Mesothelial cell of epicardium (in vitro differentiated cells): ENCODE results near the gene MAD1L1. TPM values are rescaled to one million over a fixed set of nuclear protein-coding genes. Genes with fewer than 3 reads are reported as not detected.
"Not testable (repeated sequence)": the region's sequence is repeated elsewhere in the genome, so short reads cannot be mapped to it uniquely, and the experiment has no call there.

Experiments used
- DNase-seq, 2 experiments: peaks; one replicate each; pipeline ENCODE4 v3.0.0; 2021; ENCODE audit warnings: low spot score in 2 of 2; ENCODE audit not compliant: unreplicated experiment in 2 of 2
- H3K27ac Mint-ChIP-seq: 2 replicates; pipeline ENCODE4 v1.8.0; 2021; ENCODE audit warnings: mixed read lengths
- H3K27me3 Mint-ChIP-seq: 2 replicates; pipeline ENCODE4 v1.8.0; 2021; ENCODE audit warnings: low read depth, mixed read lengths
- H3K36me3 Mint-ChIP-seq: 2 replicates; pipeline ENCODE4 v1.8.0; 2021; ENCODE audit warnings: mixed read lengths
- H3K4me1 Mint-ChIP-seq: 2 replicates; pipeline ENCODE4 v1.8.0; 2021; ENCODE audit warnings: mixed read lengths
- H3K4me3 Mint-ChIP-seq: 2 replicates; pipeline ENCODE4 v1.8.0; 2021; ENCODE audit warnings: mild to moderate bottlenecking, moderate library complexity, mixed read lengths
- H3K9me3 Mint-ChIP-seq: 2 replicates; pipeline ENCODE4 v1.8.0; 2021; ENCODE audit warnings: mixed read lengths
- CTCF ChIP-seq: fragments of 200-600 bp; sonication (generic); IDR thresholded peaks from one replicate; pipeline ENCODE4 v1.5.0; 2021; ENCODE audit warnings: antibody characterized with exemption; ENCODE audit not compliant: unreplicated experiment
- total RNA-seq: library from RNA; stranded (reverse); gene quantifications from 3 replicates; pipeline ENCODE4 v1.2.1, GENCODE V29; 2021

Gene MAD1L1
- total RNA-seq, 1 donor from 2014 or later = 45.0 TPM

GRCh38 chr7:1843271-1843861 lies 389.4 kb downstream of the MAD1L1 start:
- peak overlapping the region; percentile 36 for H3K27ac Mint-ChIP-seq
- peaks cover 2% of the 10 kb centered on the region for H3K36me3 Mint-ChIP-seq
- H3K4me3 Mint-ChIP-seq = no peak overlapping the region
- no peak for TF ChIP-seq CTCF
- peaks cover 6% of the 10 kb centered on the region for H3K4me1 Mint-ChIP-seq
- no peaks in the 10 kb centered on the region for H3K27me3 Mint-ChIP-seq
- DNase-seq = peak in 1 of 2 experiments; percentile 11
- no peaks in the 10 kb centered on the region for H3K9me3 Mint-ChIP-seq

- H3K36me3 Mint-ChIP-seq = peaks cover 2% of the 10 kb centered on the region
- no peak overlapping the region for H3K27ac Mint-ChIP-seq
- no peaks in the 10 kb centered on the region for H3K27me3 Mint-ChIP-seq
- H3K4me3 Mint-ChIP-seq = no peak overlapping the region
- H3K9me3 Mint-ChIP-seq = no peaks in the 10 kb centered on the region
- no peak for TF ChIP-seq CTCF
- peaks cover 6% of the 10 kb centered on the region for H3K4me1 Mint-ChIP-seq
- DNase-seq = peak in 1 of 2 experiments; percentile 19
Observed at GRCh38 chr7:1842321-1843221, 390.2 kb downstream of the MAD1L1 start.

- DNase-seq = peak in 1 of 2 experiments; percentile 8
- not testable (repeated sequence) for H3K36me3 Mint-ChIP-seq, H3K4me1 Mint-ChIP-seq, H3K27ac Mint-ChIP-seq, H3K27me3 Mint-ChIP-seq, H3K4me3 Mint-ChIP-seq, H3K9me3 Mint-ChIP-seq
Observed at GRCh38 chr7:1841286-1842021, 391.3 kb downstream of the MAD1L1 start.

GRCh38 chr7:1840744-1841143 lies 392.0 kb downstream of the MAD1L1 start:
- not testable (repeated sequence) for H3K4me1 Mint-ChIP-seq, H3K9me3 Mint-ChIP-seq, H3K36me3 Mint-ChIP-seq, H3K27ac Mint-ChIP-seq, H3K27me3 Mint-ChIP-seq, H3K4me3 Mint-ChIP-seq
- DNase-seq = peak in 1 of 2 experiments; percentile 13

GRCh38 chr7:1839701-1840100 lies 393.0 kb downstream of the MAD1L1 start:
- Mint-ChIP-seq H3K9me3 (peaks cover 7% of the 10 kb centered on the region), H3K27me3 (no peaks in the 10 kb centered on the region), H3K36me3 (peaks cover 11% of the 10 kb centered on the region), H3K4me1 (peaks cover 6% of the 10 kb centered on the region), H3K27ac (no peak overlapping the region), H3K4me3 (no peak overlapping the region)
- no peak for DNase-seq
- TF ChIP-seq CTCF = no peak

GRCh38 chr7:1838911-1839531 lies 393.7 kb downstream of the MAD1L1 start:
- H3K4me1 Mint-ChIP-seq, H3K4me3 Mint-ChIP-seq, H3K27ac Mint-ChIP-seq, H3K27me3 Mint-ChIP-seq, DNase-seq: not testable (repeated sequence)
- Mint-ChIP-seq H3K36me3 (peaks cover 14% of the 10 kb centered on the region), H3K9me3 (peaks cover 11% of the 10 kb centered on the region)

GRCh38 chr7:1838544-1838872 lies 394.2 kb downstream of the MAD1L1 start:
- Mint-ChIP-seq H3K36me3 (peaks cover 14% of the 10 kb centered on the region), H3K9me3 (peaks cover 14% of the 10 kb centered on the region)
- DNase-seq, H3K4me1 Mint-ChIP-seq, H3K4me3 Mint-ChIP-seq, H3K27me3 Mint-ChIP-seq, H3K27ac Mint-ChIP-seq: not testable (repeated sequence)

GRCh38 chr7:1837696-1838543 lies 394.8 kb downstream of the MAD1L1 start:
- H3K27me3 Mint-ChIP-seq, H3K4me1 Mint-ChIP-seq, H3K4me3 Mint-ChIP-seq, DNase-seq, H3K27ac Mint-ChIP-seq: not testable (repeated sequence)
- Mint-ChIP-seq H3K9me3 (peaks cover 19% of the 10 kb centered on the region), H3K36me3 (peaks cover 19% of the 10 kb centered on the region)

- H3K4me3 Mint-ChIP-seq, H3K27me3 Mint-ChIP-seq, H3K27ac Mint-ChIP-seq, DNase-seq, H3K4me1 Mint-ChIP-seq: not testable (repeated sequence)
- peaks cover 47% of the 10 kb centered on the region for H3K9me3 Mint-ChIP-seq
- H3K36me3 Mint-ChIP-seq = peaks cover 34% of the 10 kb centered on the region
Observed at GRCh38 chr7:1831933-1832535, 400.7 kb downstream of the MAD1L1 start.
